ENCODE results near the gene OR4D10. TPM values are rescaled to one million over a fixed set of nuclear protein-coding genes. Genes with fewer than 3 reads are reported as not detected.

Gene OR4D10
- polyA plus RNA-seq, 1 of the 3 experiments (the other 2 are of a cell fraction): not detected

- Histone ChIP-seq H2AFZ (ENCODE audit: low read depth) (no peak within 1 kb of the TSS), H3K36me3 (replicated peaks in 1 of 2; ENCODE audit: control insufficient read depth in 1 of 2, insufficient read depth in 2 of 2, low read length in 1 of 2) (no peaks in the 10 kb centered on the region), H3K9me3 (no peaks in the 10 kb centered on the region), H3F3A (replicated peaks; ENCODE audit: insufficient read depth) (no peaks in the 10 kb centered on the region), H3K4me1 (ENCODE audit: control insufficient read depth in 1 of 2, insufficient read depth in 2 of 2, low read depth in 1 of 2, low read length in 1 of 2) (no peaks in the 10 kb centered on the region), H3K27ac (ENCODE audit: low read depth in 2 of 2, low read length in 1 of 2) (no peak within 1 kb of the TSS), H3K9ac (no peak within 1 kb of the TSS), H3K27me3 (ENCODE audit: insufficient read depth) (peaks cover 18% of the 10 kb centered on the region; the same call in 1 of the 2 replicates), H3K79me2 (ENCODE audit: insufficient read depth) (no peaks in the 10 kb centered on the region), H3K4me2 (no peak within 1 kb of the TSS), H3K4me3 (ENCODE audit: low read depth in 2 of 2, low read length in 1 of 2) (no peak within 1 kb of the TSS), H4K20me1 (ENCODE audit: insufficient read depth) (no peaks in the 10 kb centered on the region), H3K9me2 (no peaks in the 10 kb centered on the region)
- TF ChIP-seq MEF2A (IDR thresholded peaks at IDR 0.05; ENCODE audit: borderline replicate concordance, low read depth) (no peak), TEAD4 (IDR thresholded peaks at IDR 0.05; ENCODE audit: borderline replicate concordance, insufficient read depth) (no peak), JUND (IDR thresholded peaks at IDR 0.05) (no peak), ELF1 (IDR thresholded peaks at IDR 0.05) (no peak), GATA2 (CRISPR knock-in tag; IDR thresholded peaks at IDR 0.05) (no peak), RCOR1 (IDR thresholded peaks at IDR 0.05; ENCODE audit: low read length) (no peak), POLR2AphosphoS5 (IDR thresholded peaks at IDR 0.05; ENCODE audit: low read depth, low read length) (no peak), USF2 (IDR thresholded peaks at IDR 0.05; ENCODE audit: borderline replicate concordance, low read depth, low read length) (no peak), FOXM1 (IDR thresholded peaks at IDR 0.05; ENCODE audit: low read depth) (no peak), YY1 (IDR thresholded peaks at IDR 0.05; ENCODE audit: low read depth) (no peak), CHD2 (IDR thresholded peaks at IDR 0.05; ENCODE audit: low read length, partially characterized antibody) (no peak), SIN3A (IDR thresholded peaks at IDR 0.05; ENCODE audit: borderline replicate concordance, low read depth, low read length) (no peak), SMC3 (IDR thresholded peaks at IDR 0.05; ENCODE audit: low read depth, low read length) (no peak), EP300 (IDR thresholded peaks at IDR 0.05; ENCODE audit: borderline replicate concordance in 1 of 2, low read depth in 1 of 2, low read length in 1 of 2) (no peak), CTCF (IDR thresholded peaks at IDR 0.05) (no peak), FOSL2 (IDR thresholded peaks at IDR 0.05; ENCODE audit: borderline replicate concordance, low read depth) (no peak), FOXJ3 (CRISPR knock-in tag; IDR thresholded peaks at IDR 0.05) (no peak), NFIC (IDR thresholded peaks at IDR 0.05; ENCODE audit: borderline replicate concordance) (no peak), RFX5 (IDR thresholded peaks at IDR 0.05; ENCODE audit: low read length) (no peak)
- TF ChIP-seq, protein P1, sequence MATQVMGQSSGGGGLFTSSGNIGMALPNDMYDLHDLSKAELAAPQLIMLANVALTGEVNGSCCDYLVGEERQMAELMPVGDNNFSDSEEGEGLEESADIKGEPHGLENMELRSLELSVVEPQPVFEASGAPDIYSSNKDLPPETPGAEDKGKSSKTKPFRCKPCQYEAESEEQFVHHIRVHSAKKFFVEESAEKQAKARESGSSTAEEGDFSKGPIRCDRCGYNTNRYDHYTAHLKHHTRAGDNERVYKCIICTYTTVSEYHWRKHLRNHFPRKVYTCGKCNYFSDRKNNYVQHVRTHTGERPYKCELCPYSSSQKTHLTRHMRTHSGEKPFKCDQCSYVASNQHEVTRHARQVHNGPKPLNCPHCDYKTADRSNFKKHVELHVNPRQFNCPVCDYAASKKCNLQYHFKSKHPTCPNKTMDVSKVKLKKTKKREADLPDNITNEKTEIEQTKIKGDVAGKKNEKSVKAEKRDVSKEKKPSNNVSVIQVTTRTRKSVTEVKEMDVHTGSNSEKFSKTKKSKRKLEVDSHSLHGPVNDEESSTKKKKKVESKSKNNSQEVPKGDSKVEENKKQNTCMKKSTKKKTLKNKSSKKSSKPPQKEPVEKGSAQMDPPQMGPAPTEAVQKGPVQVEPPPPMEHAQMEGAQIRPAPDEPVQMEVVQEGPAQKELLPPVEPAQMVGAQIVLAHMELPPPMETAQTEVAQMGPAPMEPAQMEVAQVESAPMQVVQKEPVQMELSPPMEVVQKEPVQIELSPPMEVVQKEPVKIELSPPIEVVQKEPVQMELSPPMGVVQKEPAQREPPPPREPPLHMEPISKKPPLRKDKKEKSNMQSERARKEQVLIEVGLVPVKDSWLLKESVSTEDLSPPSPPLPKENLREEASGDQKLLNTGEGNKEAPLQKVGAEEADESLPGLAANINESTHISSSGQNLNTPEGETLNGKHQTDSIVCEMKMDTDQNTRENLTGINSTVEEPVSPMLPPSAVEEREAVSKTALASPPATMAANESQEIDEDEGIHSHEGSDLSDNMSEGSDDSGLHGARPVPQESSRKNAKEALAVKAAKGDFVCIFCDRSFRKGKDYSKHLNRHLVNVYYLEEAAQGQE (IDR thresholded peaks at IDR 0.05; ENCODE audit: low read depth, low read length): no peak
- ChIA-PET CTCF (no interaction called here), POLR2A (no interaction called here)
- no peak for DNase-seq
Measured at GRCh38 chr11:59503276-59503675, 30.2 kb downstream of the OR4D10 start, which contains the start of gene OR4D11. OR4D11 (plus strand) TSS chr11:59503576; CDS start chr11:59503576, 0 bp downstream.
